Neural progenitor cell (in vitro differentiated cells): Measurements from ENCODE around the gene SPAG7. TPM values are rescaled to one million over a fixed set of nuclear protein-coding genes. Genes with fewer than 3 reads are reported as not detected.
A peak's percentile ranks its signal among the peaks of the same experiment; 100 is the strongest.

ENCODE experiments used
- DNase-seq: peaks from one replicate; pipeline ENCODE4 v3.0.0-alpha.2; 2016; ENCODE audit warnings: low spot score
- H2AFZ ChIP-seq: fragments of 200-600 bp; sonication (generic); replicated peaks from 2 replicates; pipeline ENCODE4 v1.6.1; 2016; ENCODE audit warnings: antibody characterized with exemption
- H3F3A ChIP-seq: fragments of 200-600 bp; sonication (generic); 2 replicates; pipeline ENCODE4 v1.6.1; 2016; ENCODE audit warnings: antibody characterized with exemption, low read depth
- H3K27ac ChIP-seq: fragments of 200-600 bp; sonication (generic); 2 replicates; pipeline ENCODE4 v1.5.1; 2016; ENCODE audit warnings: mild to moderate bottlenecking
- H3K27me3 ChIP-seq: fragments of 200-600 bp; sonication (generic); 2 replicates; pipeline ENCODE4 v1.6.1; 2016; ENCODE audit warnings: mild to moderate bottlenecking, moderate library complexity
- H3K36me3 ChIP-seq: fragments of 200-600 bp; sonication (generic); 2 replicates; pipeline ENCODE4 v1.5.1; 2016
- H3K4me1 ChIP-seq: fragments of 200-600 bp; sonication (generic); 2 replicates; pipeline ENCODE4 v1.6.1; 2016; ENCODE audit warnings: mixed run types
- H3K4me2 ChIP-seq: fragments of 200-600 bp; sonication (generic); 2 replicates; pipeline ENCODE4 v1.6.1; 2016
- H3K4me3 ChIP-seq: fragments of 200-600 bp; sonication (generic); 2 replicates; pipeline ENCODE4 v1.5.1; 2016
- H3K79me2 ChIP-seq: fragments of 200-600 bp; sonication (generic); 2 replicates; pipeline ENCODE4 v1.6.1; 2016; ENCODE audit warnings: low read depth
- H3K9ac ChIP-seq: fragments of 200-600 bp; sonication (generic); 2 replicates; pipeline ENCODE4 v1.6.1; 2016
- H3K9me3 ChIP-seq: fragments of 200-600 bp; sonication (generic); 2 replicates; pipeline ENCODE4 v1.5.1; 2016; ENCODE audit warnings: low read depth
- H4K20me1 ChIP-seq: fragments of 200-600 bp; sonication (generic); 2 replicates; pipeline ENCODE4 v1.6.1; 2016; ENCODE audit warnings: low read depth
- H3K27ac Mint-ChIP-seq: 3 replicates; pipeline ENCODE4 v1.8.0; 2021; ENCODE audit warnings: mixed read lengths
- H3K27me3 Mint-ChIP-seq: 2 replicates; pipeline ENCODE4 v1.8.0; 2022; ENCODE audit warnings: low read depth, mild to moderate bottlenecking, inconsistent platforms, moderate library complexity, mixed read lengths; ENCODE audit not compliant: insufficient read depth
- H3K36me3 Mint-ChIP-seq: 3 replicates; pipeline ENCODE4 v1.8.0; 2021; ENCODE audit warnings: mixed read lengths
- H3K4me1 Mint-ChIP-seq: 3 replicates; pipeline ENCODE4 v1.8.0; 2021; ENCODE audit warnings: mixed read lengths
- H3K4me3 Mint-ChIP-seq: 3 replicates; pipeline ENCODE4 v1.8.0; 2021; ENCODE audit warnings: mild to moderate bottlenecking, moderate library complexity, mixed read lengths
- H3K9me3 Mint-ChIP-seq: 3 replicates; pipeline ENCODE4 v1.8.0; 2020; ENCODE audit warnings: mixed read lengths
- CTCF ChIP-seq: fragments of 200-600 bp; sonication (generic); IDR thresholded peaks from 2 replicates; pipeline ENCODE4 v1.5.1; 2017; ENCODE audit warnings: antibody characterized with exemption, mild to moderate bottlenecking
- EZH2 ChIP-seq: fragments of 200-600 bp; sonication (generic); IDR thresholded peaks from 2 replicates; pipeline ENCODE4 v1.6.1; 2017; ENCODE audit warnings: antibody characterized with exemption, mild to moderate bottlenecking, moderate library complexity
- EZH2phosphoT487 ChIP-seq: fragments of 200-600 bp; sonication (generic); IDR thresholded peaks from 2 replicates; pipeline ENCODE4 v1.6.1; 2017; ENCODE audit warnings: antibody characterized with exemption
- total RNA-seq: library from RNA; depleted of rRNA; stranded (reverse); fragments of >200 nt; gene quantifications from 2 replicates; pipeline ENCODE4 v1.2.3, GENCODE V29; 2015; ENCODE audit warnings: low replicate concordance

The SPAG7 gene
- total RNA-seq, 1 donor from 2014 or later = 79.7 TPM

- no peak overlapping the region for H2AFZ ChIP-seq
- H3K9me3 ChIP-seq = no peaks in the 10 kb centered on the region
- no peak overlapping the region for H3K4me2 ChIP-seq
- TF ChIP-seq EZH2phosphoT487 = no peak
- no peak for TF ChIP-seq CTCF
- no peak for TF ChIP-seq EZH2
- H3K36me3 ChIP-seq = no peaks in the 10 kb centered on the region
- H3K4me1 ChIP-seq = peaks cover 17% of the 10 kb centered on the region
- H4K20me1 ChIP-seq = peaks cover 59% of the 10 kb centered on the region
- peaks cover 82% of the 10 kb centered on the region for H3K79me2 ChIP-seq
- peaks cover 11% of the 10 kb centered on the region for H3K27me3 Mint-ChIP-seq
- peaks cover 36% of the 10 kb centered on the region for H3K4me1 Mint-ChIP-seq
- no peak overlapping the region for H3K27ac Mint-ChIP-seq
- H3K36me3 Mint-ChIP-seq = peaks cover 27% of the 10 kb centered on the region
- H3K27me3 ChIP-seq = no peaks in the 10 kb centered on the region
- peaks cover 89% of the 10 kb centered on the region for H3F3A ChIP-seq
- H3K27ac ChIP-seq = peak overlapping the region; percentile 17
- no peaks in the 10 kb centered on the region for H3K9me3 Mint-ChIP-seq
- no peak for DNase-seq
- no peak overlapping the region for H3K4me3 ChIP-seq
- no peak overlapping the region for H3K9ac ChIP-seq
- H3K4me3 Mint-ChIP-seq = peak overlapping the region; percentile 46
Measured at GRCh38 chr17:4944163-4944553, 23.5 kb downstream of the SPAG7 start.

- H3K9me3 ChIP-seq = no peaks in the 10 kb centered on the region
- peaks cover 83% of the 10 kb centered on the region for H3F3A ChIP-seq
- no peaks in the 10 kb centered on the region for H3K36me3 ChIP-seq
- peaks cover 11% of the 10 kb centered on the region for H3K27me3 Mint-ChIP-seq
- peak overlapping the region; percentile 96 for H3K4me3 Mint-ChIP-seq
- H3K4me1 Mint-ChIP-seq = peaks cover 44% of the 10 kb centered on the region
- peaks cover 25% of the 10 kb centered on the region for H3K4me1 ChIP-seq
- peaks cover 87% of the 10 kb centered on the region for H3K79me2 ChIP-seq
- DNase-seq = no peak
- no peak overlapping the region for H3K27ac Mint-ChIP-seq
- peaks cover 62% of the 10 kb centered on the region for H4K20me1 ChIP-seq
- no peaks in the 10 kb centered on the region for H3K27me3 ChIP-seq
- no peak overlapping the region for H3K27ac ChIP-seq
- H3K9ac ChIP-seq = no peak overlapping the region
- no peak overlapping the region for H3K4me2 ChIP-seq
- no peaks in the 10 kb centered on the region for H3K9me3 Mint-ChIP-seq
- no peak overlapping the region for H3K4me3 ChIP-seq
- peaks cover 30% of the 10 kb centered on the region for H3K36me3 Mint-ChIP-seq
- no peak overlapping the region for H2AFZ ChIP-seq
- no peak for TF ChIP-seq EZH2phosphoT487
- TF ChIP-seq CTCF = no peak
- no peak for TF ChIP-seq EZH2
Measured at GRCh38 chr17:4942760-4943508, 24.7 kb downstream of the SPAG7 start.

- H3K36me3 ChIP-seq = no peaks in the 10 kb centered on the region
- no peak overlapping the region for H3K27ac ChIP-seq
- peaks cover 48% of the 10 kb centered on the region for H4K20me1 ChIP-seq
- TF ChIP-seq CTCF (no peak), EZH2 (no peak), EZH2phosphoT487 (no peak)
- H3K4me1 Mint-ChIP-seq = peaks cover 36% of the 10 kb centered on the region
- H3K27ac Mint-ChIP-seq = peak overlapping the region; percentile 79
- H3K4me3 Mint-ChIP-seq = peak overlapping the region; percentile 96
- peaks cover 18% of the 10 kb centered on the region for H3K4me1 ChIP-seq
- peaks cover 78% of the 10 kb centered on the region for H3K79me2 ChIP-seq
- no peak overlapping the region for H2AFZ ChIP-seq
- peak overlapping the region; percentile 100 for H3K4me2 ChIP-seq
- peak overlapping the region; percentile 78 for H3K4me3 ChIP-seq
- H3K27me3 Mint-ChIP-seq = peaks cover 6% of the 10 kb centered on the region
- H3K9me3 ChIP-seq = no peaks in the 10 kb centered on the region
- peaks cover 25% of the 10 kb centered on the region for H3K36me3 Mint-ChIP-seq
- DNase-seq = no peak
- no peaks in the 10 kb centered on the region for H3K9me3 Mint-ChIP-seq
- peaks cover 66% of the 10 kb centered on the region for H3F3A ChIP-seq
- H3K27me3 ChIP-seq = no peaks in the 10 kb centered on the region
- H3K9ac ChIP-seq = peak overlapping the region; percentile 96
Measured at GRCh38 chr17:4941319-4941610, 26.4 kb downstream of the SPAG7 start.
